ENCODE results near the gene B4GALNT3.

B4GALNT3 gene

DNA sequence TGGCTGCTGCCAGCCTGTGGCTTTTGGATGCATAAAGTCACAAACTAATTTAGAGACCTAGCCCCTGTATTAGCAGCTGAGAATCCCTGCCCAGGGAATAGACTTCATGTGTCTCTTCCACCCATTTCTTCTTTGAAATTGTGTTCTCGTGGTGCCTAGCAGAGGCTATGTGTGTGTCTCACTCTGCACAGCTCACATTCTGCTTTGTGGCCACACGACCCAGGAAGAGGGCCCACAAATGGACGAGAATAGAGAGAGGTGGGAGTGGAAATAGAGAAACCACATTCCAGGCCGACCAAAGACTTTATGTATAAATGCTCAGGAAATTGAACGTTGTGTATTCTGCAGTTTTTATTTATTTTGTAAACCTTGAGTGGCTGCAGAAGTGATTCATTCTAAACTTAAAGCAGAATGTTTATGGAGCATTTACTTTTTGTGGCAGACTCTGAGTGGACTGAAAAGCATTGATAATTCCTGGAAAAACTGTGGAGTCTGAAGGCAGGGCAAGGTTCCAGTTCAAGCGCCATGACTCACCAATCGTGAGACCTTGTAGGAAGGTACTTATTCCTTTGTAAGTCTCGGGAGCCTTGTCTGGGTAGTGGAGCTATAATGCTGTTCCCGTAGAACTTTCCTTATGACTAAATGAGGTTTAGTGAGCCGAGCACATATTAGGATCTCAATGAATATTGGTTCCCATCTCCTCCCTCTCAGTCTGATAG lies 9.1 kb downstream of the B4GALNT3 start:
- peak; percentile 46 for DNase-seq

DNA sequence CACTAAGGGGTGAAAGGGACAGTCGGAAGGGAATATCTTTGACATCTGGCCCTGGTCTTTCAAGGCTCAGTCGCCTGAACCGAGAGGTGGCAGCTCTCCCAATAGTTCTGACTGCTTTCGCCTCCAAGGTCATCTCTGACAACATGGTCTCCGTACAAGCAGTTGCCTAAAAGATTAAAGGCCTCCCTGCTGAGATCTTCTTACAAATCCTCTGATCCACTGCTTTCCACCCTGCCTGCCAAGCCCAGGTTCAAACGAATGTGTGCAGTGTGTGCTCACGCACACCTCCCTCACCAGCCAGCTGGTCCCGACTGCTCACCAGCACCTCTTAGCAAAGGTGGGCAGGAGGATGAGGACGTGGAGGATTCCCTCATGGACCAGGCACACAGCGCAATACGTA lies 10.4 kb downstream of the B4GALNT3 start:
- DNase-seq = no peak

GRCh38 chr12:473198-473597 lies 13.5 kb downstream of the B4GALNT3 start:
- DNase-seq = no peak

DNA sequence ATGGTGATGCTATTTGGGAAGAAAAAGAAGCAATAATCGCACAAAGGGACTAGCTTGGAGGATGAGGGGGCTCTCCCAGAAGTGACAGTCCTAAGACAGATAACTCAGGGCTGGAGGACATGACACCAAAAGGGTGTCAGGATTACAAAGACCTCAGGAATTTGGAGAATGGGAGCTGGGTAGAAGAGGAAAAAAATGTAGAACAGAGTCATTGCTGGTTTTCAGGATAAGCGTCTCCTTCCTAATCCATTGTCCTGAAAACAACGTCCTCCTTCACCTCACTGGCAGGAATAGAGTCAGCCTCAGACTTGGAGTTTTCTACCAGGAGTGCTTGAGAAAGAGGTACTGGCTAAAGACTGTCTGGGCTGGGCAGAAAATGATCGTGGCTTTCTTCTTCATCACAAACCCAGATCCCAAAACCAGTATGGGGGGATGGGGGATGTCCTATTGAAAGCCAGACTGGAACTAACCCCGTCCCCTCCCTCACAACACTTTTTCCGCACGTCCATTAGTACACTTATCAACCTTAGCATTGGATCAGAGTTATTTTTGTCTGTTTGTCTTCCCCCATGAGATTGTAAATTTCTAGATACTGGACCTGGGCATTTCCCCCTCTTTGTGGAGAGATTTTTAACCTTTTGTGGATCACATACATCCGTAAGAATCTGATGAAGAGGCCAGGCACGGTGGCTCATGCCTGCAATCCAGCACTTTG lies 14.3 kb downstream of the B4GALNT3 start:
- peak; percentile 21 for DNase-seq

- no peak for DNase-seq
Observed at GRCh38 chr12:475286-475685, 15.5 kb downstream of the B4GALNT3 start.

GRCh38 chr12:479161-479560 lies 19.4 kb downstream of the B4GALNT3 start:
- no peak for DNase-seq

DNA sequence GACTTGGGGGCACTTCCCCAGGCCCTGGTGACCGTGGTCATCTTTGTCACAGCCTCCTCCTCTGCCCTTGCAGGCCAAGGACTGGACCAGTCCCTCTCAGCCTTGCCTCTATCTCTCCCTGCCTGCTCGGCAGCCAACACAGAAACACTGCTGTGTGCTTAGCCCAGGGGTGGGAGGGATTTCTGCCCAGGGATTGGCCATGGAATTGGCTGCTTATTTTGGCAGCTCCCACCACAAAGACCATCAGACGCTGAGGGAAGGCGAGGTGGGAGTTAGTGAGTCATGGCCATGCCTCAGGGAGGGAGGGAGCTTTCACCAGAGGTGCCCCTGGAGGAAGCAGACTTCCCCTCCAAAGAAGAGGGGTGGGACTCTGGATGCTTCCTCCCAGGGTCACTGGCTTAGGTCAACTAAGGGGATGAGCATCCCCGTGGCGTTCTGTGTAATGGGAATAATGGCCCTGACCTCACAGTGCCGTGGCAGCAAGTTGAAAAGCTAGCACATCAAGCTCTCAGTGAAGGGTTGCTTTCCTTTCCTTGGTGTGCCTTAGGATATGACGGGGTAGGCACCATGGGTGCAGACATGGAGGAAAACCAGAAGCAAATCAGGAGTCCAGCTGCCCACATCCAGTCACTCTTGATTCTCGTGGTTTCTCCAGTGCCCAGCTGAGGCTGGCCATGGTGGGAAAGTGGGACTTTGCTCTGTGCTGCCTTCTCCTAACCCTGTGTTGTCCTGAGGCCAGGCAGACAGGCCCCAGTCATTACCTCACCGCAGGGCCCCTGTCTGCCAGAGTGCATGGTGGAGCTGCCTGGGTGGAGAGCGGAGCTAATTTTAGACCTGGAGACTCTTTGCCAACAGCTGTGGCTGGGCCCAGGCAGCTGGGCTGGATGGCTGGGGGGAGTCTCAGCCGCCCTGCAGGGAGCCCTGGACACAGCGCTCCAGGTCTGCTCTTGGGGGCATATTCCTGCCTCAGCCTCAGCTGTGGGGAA lies 21.4 kb downstream of the B4GALNT3 start:
- peak; percentile 73 for DNase-seq

DNA sequence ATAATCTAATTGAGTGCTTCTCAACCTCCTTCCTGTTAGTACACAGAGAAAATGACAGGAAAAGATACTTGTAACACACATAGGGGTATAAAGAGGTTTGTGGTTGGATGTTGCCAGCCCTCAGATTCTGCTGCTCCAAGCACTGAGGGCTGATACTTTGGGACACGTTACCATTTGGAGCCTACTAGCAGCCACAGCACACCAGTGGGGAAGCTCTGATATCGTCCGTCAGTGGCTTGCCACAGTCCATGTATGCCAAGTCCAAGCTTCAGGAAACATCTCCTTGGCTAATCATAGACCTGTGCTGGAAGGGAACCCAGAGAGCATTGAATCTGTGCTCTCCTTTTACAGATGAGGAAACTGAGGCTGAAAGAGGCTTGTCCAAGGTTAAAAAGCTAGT lies 22.3 kb downstream of the B4GALNT3 start:
- no peak for DNase-seq

DNA sequence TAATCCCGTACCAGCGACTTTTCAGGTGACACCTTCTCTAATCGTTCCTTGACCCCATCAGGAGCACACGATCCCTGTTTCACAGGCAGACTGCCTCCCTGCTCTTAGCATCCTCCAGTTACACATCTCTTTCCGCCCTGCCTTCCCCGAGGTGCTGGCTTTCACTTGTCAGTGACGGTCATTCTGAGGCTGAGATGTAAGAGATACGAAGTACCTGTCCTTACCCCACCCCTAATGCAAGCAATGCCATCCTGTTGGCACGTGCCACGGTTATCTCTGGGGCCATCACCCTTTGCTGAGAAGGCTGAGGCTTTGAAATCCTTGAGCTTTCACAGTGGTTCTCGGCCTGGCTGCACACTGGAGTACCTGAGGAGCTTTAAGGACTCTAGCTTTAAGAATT lies 24.4 kb downstream of the B4GALNT3 start:
- no peak for DNase-seq

DNA sequence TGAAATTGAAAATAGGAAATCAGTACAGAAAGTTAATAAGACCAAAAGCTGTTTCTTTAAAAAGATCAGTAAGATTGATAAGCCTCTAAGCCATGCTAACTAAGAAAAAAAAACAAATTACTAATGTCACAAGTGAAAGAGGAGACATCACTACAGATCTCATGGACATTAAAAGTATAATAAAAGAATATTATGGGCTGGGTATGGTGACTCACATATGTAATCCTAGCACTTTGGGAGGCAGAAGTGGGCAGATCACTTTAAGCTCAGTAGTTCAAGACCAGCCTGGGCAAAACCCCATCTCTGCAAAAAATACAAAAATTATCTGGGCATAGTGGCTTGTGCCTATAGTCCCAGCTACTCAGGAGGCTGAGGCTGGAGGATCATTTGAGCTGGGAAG lies 30.5 kb downstream of the B4GALNT3 start:
- DNase-seq = no peak

GRCh38 chr12:495466-495865 lies 35.7 kb downstream of the B4GALNT3 start:
- DNase-seq = no peak

DNA sequence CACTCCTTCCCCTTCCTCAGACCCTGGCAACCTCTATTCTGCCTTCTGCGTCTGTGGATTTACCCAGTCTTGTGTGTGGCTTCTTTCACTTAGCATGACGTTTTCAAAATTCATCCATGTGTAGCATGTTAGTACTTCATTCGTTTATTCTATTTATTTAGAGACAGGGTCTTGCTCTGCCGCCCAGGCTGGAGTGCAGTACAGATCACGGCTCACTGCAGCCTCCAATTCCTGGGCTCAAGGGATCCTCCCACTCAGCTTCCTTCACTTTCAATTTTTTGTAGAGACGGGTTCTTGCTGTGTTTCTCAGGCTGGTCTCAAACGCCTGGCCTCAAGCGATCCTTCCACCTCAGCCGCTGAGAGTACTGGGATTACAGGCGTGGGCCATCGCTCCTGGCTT lies 37.0 kb downstream of the B4GALNT3 start:
- no peak for DNase-seq

- no peak for DNase-seq
Observed at GRCh38 chr12:497501-498160, 37.9 kb downstream of the B4GALNT3 start.

- DNase-seq = no peak
Observed at GRCh38 chr12:499837-500458, 40.2 kb downstream of the B4GALNT3 start.

DNA sequence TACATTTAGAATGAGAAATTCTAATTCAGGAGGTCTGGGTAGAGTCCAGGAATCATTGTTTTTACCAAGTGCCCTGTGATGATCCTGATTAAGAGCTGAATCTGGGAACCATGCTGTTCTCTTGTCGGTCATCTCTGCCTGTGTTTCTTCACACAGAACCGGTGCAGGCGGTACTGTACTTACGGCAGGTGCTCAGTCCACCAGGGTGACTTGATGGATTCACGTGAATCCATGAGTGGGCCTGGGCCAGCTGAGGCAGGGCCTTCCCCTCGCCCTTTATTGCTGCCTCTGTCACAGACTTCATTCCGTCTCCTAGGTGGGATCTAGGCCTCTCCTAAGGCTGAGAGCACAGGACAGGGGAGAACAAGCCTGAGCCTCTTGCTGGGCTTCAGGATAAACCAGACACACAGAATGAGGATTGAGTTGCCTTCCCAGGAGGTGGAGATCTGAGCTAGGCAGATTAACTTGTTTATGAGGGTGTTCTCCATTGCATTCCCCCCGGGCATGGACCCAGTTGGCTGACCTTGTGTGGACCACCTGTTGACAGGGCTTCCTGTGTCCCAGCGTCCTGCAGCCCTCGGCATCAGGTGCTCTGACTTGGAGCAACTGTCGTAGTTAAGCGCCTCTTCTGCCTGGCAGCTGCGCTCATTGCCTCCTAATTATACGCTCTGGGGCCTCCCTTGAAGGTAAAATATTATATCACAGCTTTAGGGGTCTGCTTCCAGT lies 42.1 kb downstream of the B4GALNT3 start:
- no peak for DNase-seq

- DNase-seq = no peak
Observed at GRCh38 chr12:503111-503761, 43.5 kb downstream of the B4GALNT3 start.

DNA sequence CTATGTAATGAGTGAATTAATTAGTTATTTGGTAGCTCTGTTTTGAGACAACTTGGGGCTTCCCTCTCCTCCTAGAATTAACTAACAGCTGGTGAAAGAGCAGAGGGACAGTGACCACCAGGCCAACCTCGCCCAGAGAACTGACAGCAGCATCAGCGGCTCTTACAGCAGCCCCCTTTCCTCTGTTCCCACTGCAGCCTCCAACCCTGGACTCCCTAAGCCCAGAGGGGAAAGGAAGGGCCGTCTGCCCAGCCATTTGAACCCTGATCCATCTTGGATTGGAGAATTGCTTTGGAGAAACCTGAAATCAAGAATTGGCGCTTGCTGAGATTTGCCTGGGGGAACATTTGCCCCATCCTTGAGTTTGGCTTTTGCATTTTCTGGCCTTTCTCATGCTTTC lies 45.5 kb downstream of the B4GALNT3 start:
- no peak for DNase-seq

DNA sequence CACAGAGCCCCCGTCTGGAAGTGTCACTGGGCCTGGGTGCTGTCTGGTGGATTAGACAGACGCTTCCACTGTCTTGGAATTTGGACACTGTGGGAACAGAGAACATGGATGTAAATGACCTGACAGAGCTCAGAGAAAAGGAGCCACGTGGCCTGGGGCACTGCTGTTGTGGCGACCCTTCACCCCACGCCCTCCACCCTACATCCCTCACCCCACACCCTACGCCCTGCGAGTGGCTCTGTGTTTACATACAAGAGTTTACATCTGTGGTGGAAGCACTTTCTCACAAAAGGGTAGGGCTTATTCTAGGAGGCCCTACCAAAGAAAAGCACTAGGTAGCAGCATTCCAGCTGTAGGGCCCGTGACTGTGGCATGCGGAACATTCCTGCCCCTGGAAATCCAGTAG lies 47.7 kb downstream of the B4GALNT3 start:
- no peak for DNase-seq

DNA sequence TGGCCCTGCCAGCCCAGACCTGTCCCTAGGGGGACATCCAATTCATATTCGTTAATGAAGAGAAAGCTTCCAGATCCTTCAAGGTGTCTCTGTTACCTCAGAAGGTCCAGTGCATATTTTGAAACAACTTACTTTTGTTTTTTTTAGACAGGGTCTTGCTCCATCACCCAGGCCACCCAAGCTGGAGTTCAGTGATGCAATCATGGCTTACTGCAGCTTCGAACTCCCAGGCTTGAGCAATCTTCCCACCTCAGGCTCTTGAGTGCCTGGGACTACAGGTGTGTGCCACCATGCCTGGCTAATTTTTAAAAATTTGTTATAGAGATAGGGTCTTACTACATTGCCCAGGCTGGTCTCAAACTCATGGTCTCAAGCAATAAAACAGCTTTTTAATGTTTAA lies 48.4 kb downstream of the B4GALNT3 start:
- DNase-seq = no peak

GRCh38 chr12:508795-509194 lies 49.1 kb downstream of the B4GALNT3 start:
- DNase-seq = no peak

DNA sequence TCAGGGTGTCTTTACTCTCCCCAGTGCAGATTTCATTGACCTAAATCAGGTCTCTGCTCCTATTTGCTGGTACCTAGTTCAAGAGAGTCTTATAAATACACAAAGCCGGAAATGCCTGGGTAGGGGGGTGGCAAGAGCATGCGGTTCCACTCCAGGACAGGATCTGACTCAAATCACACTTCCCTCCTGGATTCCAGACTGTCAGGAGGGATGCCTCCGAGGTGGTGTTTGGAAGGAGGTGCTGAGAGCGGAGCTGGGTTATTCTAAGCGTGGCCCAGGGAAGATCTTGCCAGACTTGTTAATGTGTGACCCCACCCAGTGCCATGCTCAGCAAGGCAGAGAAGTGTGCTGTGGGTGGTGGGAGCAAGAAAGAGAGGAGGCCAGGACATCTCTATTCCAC lies 49.8 kb downstream of the B4GALNT3 start:
- peak; percentile 41 for DNase-seq
